Cardiac septum (tissue), 1 donor: Measurements from ENCODE around the gene FBXW7. TPM values are rescaled to one million over a fixed set of nuclear protein-coding genes. Genes with fewer than 3 reads are reported as not detected.
"Not testable (repeated sequence)": the region's sequence is repeated elsewhere in the genome, so short reads cannot be mapped to it uniquely, and the experiment has no call there.

ENCODE experiments used
- DNase-seq: peaks from one replicate; pipeline ENCODE4 v3.0.0-alpha.2; 2020; ENCODE audit warnings: low spot score
- intact Hi-C: fragments of 100-400 bp; cut with DNase I; formaldehyde crosslinking; loops from one replicate; pipeline ENCODE4 v1.14.0; 2022
- total RNA-seq: library from RNA; stranded (reverse); fragmentation: NEBNext Ultra II Directional; extraction: Animal tissue kit (Norgen Biotek cat#: 25700); gene quantifications from one replicate; pipeline ENCODE4 v1.2.1, GENCODE V29; 2021
- donor health status: DM: no; HTN: no; CAD: no.

The FBXW7 gene
- total RNA-seq, 1 donor from 2014 or later, result 65.5 TPM

DNA sequence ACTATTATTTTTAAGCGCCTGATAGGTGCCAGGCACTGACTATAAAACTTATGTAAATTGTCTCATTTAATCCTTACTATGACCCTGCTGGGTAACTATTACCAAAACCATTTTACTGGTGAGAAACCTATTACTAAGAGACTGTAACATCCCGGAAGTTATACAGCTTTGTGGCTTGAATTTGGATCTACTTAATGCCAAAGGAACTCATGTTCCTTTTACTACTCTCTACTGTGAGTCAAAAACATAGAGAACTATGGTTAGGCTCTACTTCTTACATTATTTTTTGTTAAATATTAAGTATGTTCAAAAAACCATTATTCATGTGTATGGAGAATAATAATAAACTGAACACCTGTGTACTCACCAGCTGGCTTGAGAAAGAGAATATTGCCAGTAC, 14.8 kb upstream of the FBXW7 start:
- intact Hi-C loops, DNase-seq: not testable (repeated sequence)

DNA sequence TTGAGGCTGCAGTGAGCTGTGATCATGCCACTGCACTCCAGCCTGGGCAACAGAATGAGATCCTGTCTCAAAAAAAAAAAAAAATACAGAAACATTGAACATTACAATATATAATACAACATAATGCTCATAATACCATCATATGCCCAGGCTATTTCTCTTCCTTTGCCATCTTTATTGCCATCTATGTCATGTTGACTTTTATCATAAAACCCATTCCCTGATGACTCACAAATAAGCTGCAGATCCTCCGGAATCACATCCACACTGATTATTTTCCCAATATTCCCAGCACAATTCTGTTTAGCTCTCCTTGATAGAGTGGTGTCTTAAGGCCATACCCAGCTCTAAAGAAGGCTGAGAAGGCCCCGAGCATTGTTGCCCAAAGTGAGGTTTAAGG, 9.2 kb upstream of the FBXW7 start:
- intact Hi-C loops, result no loop called here

DNA sequence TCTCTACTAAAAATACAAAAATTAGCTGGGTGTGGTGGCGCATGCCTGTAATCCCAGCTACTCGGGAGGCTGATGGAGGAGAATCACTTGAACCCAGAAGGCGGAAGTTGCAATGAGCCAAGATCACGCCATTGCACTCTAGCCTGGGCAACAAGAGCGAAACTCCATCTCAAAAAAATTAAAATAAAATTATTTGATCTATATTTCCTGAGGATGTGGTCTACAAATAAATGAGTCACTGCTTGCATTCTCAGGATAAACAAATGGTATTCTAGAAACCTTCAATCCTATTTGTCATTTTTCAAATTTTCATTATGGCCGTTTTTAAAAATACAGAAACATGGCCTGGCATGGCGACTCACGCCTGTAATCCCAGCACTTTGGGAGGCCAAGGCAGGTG, 8.6 kb upstream of the FBXW7 start:
- DNase-seq, intact Hi-C loops: not testable (repeated sequence)

More for the DNA sequence above, 9.2 kb upstream of the FBXW7 start:
- no peak for DNase-seq

DNA sequence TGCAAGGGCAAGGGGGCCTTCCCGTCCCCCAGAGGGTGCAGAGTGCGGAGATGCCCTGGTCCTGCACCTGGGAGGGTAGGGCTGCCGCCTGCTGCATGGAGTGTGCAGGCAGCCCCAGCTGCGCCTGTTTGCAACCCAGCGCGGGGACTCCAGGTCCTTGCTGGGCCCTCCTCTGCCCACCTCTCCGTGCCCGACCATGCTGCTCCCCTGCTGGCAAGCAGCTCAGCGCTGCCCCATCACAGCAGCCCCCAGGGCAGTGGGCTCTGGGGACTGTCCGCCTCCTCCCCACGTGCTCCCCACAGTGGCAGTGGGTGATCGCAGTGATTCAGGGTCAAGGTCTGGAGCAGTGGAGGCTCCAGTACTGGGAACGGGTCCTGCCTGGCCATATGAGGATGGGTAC, 5.0 kb upstream of the FBXW7 start:
- DNase-seq, result no peak
- intact Hi-C loops, result no loop called here

GRCh38 chr4:152540293-152540674, 4.4 kb upstream of the FBXW7 start:
- intact Hi-C loops, result no loop called here
- no peak for DNase-seq

GRCh38 chr4:152539556-152540292, 3.8 kb upstream of the FBXW7 start:
- no peak for DNase-seq
- intact Hi-C loops, result no loop called here

DNA sequence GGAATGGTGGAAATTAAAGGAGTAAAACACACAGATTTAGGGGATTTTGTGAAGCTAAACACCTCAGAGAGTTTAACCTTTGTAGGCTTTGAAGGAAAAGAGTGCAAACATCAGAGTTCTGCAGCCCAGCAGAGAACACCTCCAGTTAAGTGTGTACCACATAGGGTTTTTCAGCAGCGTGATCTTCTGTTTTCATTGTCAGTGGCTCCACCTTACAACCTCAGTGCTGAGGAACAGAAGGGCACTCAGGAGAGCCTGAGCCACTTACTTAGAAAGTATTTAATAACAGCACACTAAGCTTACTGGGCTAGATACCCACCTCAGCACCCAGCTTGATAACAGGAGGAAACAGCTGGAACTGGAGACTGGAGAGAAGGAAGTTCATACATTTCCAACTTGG, 2.0 kb upstream of the FBXW7 start:
- no peak for DNase-seq
- intact Hi-C loops, result no loop called here

GRCh38 chr4:152536545-152537182, 772 bp upstream of the FBXW7 start:
- DNase-seq, result no peak
- intact Hi-C loops, result no loop called here

GRCh38 chr4:152535360-152535902, 461 bp downstream of the FBXW7 start:
- no peak for DNase-seq
- intact Hi-C loops, result no loop called here

GRCh38 chr4:152534541-152535359, 1.1 kb downstream of the FBXW7 start:
- intact Hi-C loops, result no loop called here
- DNase-seq, result peak; percentile 90

DNA sequence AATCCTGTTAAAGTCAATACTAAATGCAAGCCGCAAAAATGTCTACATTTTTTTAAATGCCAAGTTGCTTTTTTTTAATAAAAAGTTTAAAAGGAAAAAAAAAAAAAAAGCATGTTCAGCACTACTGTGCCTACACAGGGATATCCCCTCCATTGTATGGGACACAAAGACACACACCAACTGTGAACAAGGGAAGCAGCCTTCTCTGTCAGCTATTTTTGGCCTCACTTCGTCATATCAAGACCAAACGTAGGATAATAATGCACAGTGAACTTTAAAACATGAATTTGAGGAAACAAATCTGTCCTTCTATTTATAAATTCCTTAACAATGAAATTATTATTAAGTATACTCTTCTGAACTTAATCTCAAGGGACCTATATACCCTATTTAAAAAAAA, 4.4 kb downstream of the FBXW7 start:
- intact Hi-C loops, result no loop called here
- no peak for DNase-seq

- intact Hi-C loops, result no loop called here
- DNase-seq, result no peak
These were observed 5.3 kb downstream of the FBXW7 start for GRCh38 chr4:152530600-152530999.

GRCh38 chr4:152529880-152530279, 6.0 kb downstream of the FBXW7 start:
- intact Hi-C loops, result no loop called here
- DNase-seq, result no peak

DNA sequence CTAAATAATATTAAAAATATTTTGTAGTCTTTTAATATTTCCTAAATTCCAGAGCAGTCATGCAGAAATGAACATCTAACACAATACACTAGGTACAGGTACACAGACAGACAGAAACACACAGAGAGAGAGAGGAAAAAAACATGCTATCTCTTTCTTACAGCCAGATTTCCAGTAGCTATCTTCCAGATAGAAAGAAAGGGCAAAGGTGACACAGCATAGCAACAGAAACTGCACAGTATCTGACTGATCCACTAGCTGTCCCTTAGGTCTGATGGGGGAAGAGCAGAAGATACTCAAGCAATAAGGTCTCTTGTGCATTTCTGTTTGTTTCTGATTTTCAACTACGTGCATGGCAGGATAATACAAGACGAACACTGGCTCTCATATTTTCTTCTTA, 7.8 kb downstream of the FBXW7 start:
- no peak for DNase-seq
- intact Hi-C loops, result no loop called here

GRCh38 chr4:152525878-152526277, 10.0 kb downstream of the FBXW7 start:
- DNase-seq, result no peak
- intact Hi-C loops, result no loop called here

DNA sequence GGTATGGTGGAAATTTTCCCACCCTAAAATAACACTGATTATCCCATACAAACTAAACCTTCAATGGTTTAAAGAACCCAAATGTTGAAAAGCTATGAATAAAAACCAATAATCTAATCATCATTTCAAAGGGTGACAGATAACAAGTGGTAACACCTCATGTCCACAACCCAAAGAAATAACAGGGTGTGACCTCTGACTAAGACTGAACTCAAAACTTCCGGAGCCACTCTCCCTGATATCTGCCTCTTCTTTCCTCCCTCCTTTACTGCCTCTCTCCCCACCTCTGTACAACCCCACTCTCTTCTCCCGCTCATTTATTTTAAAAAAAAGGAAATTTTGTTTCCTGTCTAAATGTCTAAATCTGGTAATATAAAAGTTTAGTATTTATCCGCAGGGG, 11.5 kb downstream of the FBXW7 start:
- no peak for DNase-seq

GRCh38 chr4:152523731-152524130, 12.2 kb downstream of the FBXW7 start:
- intact Hi-C loops, result no loop called here
- DNase-seq, result no peak

More for the DNA sequence above, 11.5 kb downstream of the FBXW7 start:
- intact Hi-C loops, result no loop called here

GRCh38 chr4:152522754-152523153, 13.1 kb downstream of the FBXW7 start:
- intact Hi-C loops, result no loop called here

GRCh38 chr4:152522245-152522644, 13.6 kb downstream of the FBXW7 start:
- no peak for DNase-seq
- intact Hi-C loops, result no loop called here

More at GRCh38 chr4:152522754-152523153, 13.1 kb downstream of the FBXW7 start:
- DNase-seq, result no peak

- intact Hi-C loops, result no loop called here
- DNase-seq, result no peak
These were observed 19.7 kb downstream of the FBXW7 start for GRCh38 chr4:152516156-152516555.
